GM21381 (cell line): ENCODE measurements around the gene CCDC18.
"Not testable (repeated sequence)": the region's sequence is repeated elsewhere in the genome, so short reads cannot be mapped to it uniquely, and the experiment has no call there.

Source experiments
- ATAC-seq: cut with Tn5 transposase; IDR thresholded peaks from one replicate; pipeline ENCODE4 v1.9.1; 2021; ENCODE audit warnings: mild to moderate bottlenecking, moderate library complexity; ENCODE audit not compliant: unreplicated experiment

CCDC18 gene

GRCh38 chr1:93180723-93181613, at the start of gene CCDC18:
CCDC18 (plus strand) TSS chr1:93180724; CDS start chr1:93183362, 2,638 bp downstream.
- no peak for ATAC-seq

GRCh38 chr1:93132638-93133037, 47.9 kb upstream of the CCDC18 start:
- ATAC-seq = no peak

DNA sequence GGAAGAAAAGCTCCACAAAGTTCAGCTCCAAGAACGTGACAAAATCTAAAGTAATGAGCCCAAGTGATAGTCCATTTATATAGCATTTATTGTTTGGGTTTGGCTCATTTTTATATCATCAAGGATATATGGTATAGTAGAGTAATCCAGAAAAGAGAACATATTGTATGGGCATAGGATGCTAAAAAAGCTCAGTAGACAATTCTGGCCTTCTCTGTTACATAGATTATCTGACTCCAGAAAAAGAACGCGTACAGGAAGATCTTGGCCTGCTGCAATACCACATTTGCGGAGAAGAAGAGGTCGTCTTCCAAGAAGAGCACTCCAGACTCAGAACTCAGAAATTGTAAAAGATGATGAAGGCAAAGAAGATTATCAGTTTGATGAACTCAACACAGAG, 44.1 kb upstream of the CCDC18 start:
- no peak for ATAC-seq

DNA sequence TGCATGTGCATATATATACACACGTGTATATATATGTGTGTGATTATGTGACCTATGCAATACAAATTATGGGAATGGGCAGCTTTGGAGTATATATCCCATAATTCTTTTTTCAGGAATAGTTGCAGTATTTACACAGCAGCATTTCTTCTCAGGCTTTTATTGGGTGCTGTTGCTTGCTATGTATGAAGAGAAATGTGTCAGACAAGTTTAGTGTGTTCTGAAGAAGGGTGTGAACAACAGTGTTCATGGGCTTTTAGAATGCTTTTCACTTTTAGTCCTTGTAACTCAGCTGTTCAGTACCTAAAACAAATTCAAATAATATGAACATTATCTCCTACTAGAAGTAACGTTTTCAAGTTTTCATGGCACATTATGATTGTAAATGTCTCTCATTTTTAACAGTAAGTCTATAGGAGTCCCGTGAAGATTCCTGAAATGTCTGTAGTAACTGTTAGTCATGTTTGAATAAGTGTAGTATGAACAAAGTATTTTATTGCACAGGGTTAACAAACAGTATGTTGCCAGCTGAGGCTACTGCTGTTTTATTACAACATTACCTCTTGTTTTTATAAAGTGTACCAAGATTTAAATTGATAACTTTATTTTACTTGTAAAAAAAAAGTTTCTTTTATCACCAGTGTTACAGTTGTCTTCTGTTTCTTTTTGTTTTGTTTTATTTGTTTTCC, 42.8 kb upstream of the CCDC18 start:
- ATAC-seq = no peak

GRCh38 chr1:93140106-93140505, 40.4 kb upstream of the CCDC18 start:
- no peak for ATAC-seq

GRCh38 chr1:93142161-93142560, 38.4 kb upstream of the CCDC18 start:
- ATAC-seq = no peak

GRCh38 chr1:93143136-93143535, 37.4 kb upstream of the CCDC18 start:
- ATAC-seq = no peak

GRCh38 chr1:93143769-93144168, 36.8 kb upstream of the CCDC18 start:
- no peak for ATAC-seq

GRCh38 chr1:93148001-93148400, 32.5 kb upstream of the CCDC18 start:
- no peak for ATAC-seq

GRCh38 chr1:93150729-93151128, 29.8 kb upstream of the CCDC18 start:
- ATAC-seq = no peak

DNA sequence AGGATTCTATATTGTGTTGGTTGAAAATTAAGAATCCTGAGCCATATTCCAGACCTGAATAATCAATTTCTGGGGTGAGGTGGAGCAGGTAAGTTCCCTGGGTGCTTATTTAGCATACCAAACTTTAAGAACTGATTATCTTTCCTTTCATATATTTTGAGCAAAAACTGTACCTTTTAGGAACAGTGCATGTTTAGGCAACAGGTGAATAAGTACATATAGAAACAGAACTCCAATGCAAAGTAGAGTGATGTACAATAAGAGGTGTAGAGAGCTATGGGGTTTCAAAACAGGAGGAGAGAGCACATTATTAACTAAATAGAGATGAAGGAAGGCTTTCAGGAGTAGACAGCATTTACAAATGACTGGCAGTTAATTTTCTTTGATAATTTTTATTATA, 29.1 kb upstream of the CCDC18 start:
- ATAC-seq = no peak

GRCh38 chr1:93152835-93153234, 27.7 kb upstream of the CCDC18 start:
- no peak for ATAC-seq

DNA sequence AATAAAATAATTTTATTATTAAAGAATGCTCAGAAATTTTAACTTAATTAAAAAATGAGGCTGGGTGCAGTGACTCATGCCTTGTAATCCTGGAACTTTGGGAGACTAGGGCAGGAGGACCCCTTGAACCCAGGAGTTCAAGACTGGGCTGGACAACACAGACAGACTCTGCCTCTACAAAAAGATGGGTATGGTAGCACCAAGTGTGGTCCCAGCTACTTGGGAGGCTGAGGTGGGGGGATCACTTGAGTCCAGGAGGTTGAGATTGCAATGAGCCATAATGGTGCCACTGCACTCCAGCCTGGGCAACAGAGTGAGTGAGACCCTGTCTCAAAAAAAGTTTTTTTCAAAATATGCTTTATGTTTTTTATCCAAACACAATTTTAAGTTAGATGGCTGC, 25.6 kb upstream of the CCDC18 start:
- no peak for ATAC-seq

DNA sequence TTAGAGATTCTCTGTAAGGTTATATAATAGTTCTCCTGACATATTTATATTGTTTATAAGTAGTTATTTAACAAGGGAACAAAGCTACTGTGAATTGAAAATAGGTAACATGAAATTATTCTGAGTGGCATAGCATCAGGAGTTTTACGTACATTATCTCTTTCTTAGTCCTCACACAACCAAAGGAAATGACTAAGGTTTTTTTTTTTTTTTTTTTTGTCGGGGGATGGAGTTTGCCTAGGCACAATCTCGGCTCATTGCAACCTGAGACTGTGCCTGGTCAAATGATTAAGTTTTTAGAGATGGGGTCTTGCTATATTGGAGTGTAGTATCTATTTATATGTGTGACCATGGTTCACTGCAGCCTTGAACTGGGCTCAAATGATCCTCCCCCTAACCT, 25.2 kb upstream of the CCDC18 start:
- ATAC-seq = no peak

DNA sequence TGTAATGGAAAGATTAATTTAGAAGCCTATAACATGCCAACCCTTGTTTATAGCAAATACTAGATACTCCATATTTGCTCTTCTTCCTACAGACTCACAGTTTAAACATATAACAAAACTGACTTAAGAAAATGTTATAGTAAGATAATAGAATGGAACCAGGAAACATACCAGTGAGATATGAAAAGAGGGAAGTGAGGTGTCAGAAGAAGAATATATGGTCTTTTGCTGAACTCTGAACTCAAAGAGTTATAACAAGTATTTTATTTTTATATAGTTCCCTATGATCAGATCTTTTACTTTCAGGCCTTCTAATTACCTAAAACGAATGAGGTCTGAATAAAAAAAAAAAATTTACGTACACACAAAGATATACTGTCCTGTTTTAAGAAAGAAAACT, 21.2 kb upstream of the CCDC18 start:
- ATAC-seq = no peak

- ATAC-seq = not testable (repeated sequence)
These were observed 17.2 kb upstream of the CCDC18 start for GRCh38 chr1:93163314-93163713.

DNA sequence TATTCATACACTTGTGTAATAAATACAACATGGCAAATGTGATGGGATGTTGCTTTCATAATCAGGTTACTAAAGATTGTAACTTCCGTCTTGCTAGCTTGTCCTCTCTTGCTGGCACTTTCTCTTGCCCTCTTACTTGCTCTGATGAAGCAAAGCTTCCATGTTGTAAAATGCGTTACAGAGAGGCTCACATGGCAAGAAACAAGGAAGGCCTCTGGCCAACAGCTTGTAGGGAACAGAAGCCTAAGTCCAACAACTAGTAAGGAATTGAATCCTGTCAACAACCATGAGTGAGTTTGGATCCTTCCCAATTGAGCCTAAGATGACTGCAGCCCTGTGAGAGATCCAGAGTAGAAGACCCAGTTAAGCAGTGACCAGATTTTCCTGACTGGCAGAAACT, 15.7 kb upstream of the CCDC18 start:
- ATAC-seq = no peak

DNA sequence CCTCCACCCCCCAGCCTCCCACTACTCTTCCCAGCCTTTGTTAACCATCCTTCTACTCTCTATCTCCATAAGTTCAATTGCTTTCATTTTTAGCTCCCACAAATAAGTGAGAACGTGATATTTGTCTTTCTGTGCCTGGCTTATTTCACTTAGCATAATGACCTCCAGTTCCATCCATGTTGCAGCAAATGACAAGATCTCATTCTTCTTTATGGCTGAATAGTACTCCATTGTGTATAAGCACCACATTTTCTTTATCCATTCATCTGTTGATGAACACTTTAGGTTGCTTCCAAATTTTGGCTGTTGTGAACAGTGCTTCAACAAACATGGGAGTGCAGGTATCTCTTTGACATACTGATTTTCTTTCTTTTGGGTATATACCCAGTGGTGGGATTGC, 14.6 kb upstream of the CCDC18 start:
- not testable (repeated sequence) for ATAC-seq

DNA sequence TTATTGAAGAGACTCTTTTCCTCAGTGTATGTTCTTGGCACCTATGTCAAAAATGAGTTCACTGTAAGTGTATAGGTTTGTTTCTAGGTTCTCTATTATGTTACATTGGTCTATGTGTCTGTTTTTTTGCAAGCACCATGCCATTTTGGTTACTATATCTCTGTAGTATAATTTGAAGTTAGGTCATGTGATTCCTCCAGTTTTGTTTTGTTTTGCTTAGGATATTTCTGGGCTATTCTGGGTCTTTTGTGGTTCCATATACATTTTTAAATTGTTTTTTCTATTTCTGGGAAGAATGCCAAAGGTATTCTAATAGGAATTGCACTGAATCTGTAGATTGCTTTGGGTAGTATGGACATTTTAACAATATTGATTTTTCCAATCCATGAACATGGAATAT, 13.5 kb upstream of the CCDC18 start:
- no peak for ATAC-seq

DNA sequence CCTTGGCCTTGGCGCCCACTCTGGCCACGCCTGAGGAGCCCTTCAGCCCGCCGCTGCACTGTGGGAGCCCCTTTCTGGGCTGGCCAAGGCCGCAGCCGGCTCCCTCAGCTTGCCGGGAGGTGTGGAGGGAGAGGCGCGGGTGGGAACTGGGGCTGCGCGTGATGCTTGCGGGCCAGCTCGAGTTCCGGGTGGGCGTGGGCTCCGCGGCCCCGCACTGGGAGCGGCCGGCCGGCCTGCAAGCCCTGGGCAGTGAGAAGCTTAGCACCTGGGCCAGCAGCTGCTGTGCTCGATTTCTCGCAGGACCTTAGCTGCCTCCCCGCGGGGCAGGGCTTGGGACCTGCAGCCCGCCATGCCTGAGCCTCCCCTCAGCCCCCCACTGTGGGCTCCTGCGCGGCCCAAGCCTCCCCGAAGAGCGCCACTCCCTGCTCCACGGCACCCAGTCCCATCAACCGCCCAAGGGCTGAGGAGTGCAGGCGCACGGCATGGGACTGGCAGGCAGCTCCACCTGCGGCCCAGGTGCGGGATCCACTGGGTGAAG, 10.3 kb upstream of the CCDC18 start:
- ATAC-seq = not testable (repeated sequence)

GRCh38 chr1:93171549-93172034, 8.9 kb upstream of the CCDC18 start:
- ATAC-seq = no peak

- no peak for ATAC-seq
These were observed 7.7 kb upstream of the CCDC18 start for GRCh38 chr1:93172778-93173177.
